ENCODE measurements around the gene MUCL1.

Gene MUCL1

DNA sequence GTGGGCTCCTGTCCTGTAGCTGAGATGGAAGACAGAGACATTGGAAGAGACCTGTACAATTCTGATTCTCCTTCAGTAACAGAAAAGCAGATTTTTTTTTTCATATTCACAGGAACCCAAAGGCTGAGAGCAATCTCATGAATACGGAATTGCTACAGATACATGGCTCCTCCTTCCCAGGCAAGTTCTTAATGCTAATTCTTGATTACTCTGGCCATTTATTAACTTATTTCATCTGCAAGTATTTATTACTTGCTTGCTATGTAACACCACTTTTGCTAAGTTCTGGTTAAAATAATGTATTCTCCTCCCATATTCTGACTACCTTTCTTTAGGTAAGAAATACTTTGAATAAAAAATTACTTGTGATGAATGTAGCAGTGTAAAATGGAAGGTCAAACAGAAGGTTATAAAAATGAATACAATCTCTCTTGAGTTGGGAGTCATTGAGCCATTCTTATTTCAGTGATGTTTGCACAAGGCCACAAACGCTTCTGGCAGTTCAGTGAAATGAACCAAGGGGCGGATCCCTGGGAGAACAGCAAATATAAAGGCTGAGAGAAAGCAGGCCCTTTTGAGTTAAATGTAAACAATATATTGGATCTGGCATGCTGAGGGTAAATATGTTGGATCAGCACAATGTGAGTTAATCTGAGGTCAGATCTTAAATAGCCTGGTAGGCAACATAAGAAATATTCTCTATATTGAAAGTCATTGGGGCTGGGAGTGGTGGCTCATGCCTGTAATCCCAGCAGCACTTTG is 37.6 kb downstream of the MUCL1 start:
- no peak for DNase-seq (ENCODE audit: low read depth in 2 of 2)
